CMK (cell line): ENCODE results near the gene TARS3.
A peak's percentile ranks its signal among the peaks of the same experiment; 100 is the strongest.
"Not testable (repeated sequence)": the region's sequence is repeated elsewhere in the genome, so short reads cannot be mapped to it uniquely, and the experiment has no call there.

Experiments
- DNase-seq: peaks from one replicate; pipeline ENCODE4 v3.0.0-alpha.2; 2010; ENCODE audit warnings: low read depth

Gene TARS3

GRCh38 chr15:101654171-101654570, 70.1 kb downstream of the TARS3 start:
- DNase-seq, result no peak

GRCh38 chr15:101652786-101653430, 71.4 kb downstream of the TARS3 start:
- DNase-seq, result no peak

DNA sequence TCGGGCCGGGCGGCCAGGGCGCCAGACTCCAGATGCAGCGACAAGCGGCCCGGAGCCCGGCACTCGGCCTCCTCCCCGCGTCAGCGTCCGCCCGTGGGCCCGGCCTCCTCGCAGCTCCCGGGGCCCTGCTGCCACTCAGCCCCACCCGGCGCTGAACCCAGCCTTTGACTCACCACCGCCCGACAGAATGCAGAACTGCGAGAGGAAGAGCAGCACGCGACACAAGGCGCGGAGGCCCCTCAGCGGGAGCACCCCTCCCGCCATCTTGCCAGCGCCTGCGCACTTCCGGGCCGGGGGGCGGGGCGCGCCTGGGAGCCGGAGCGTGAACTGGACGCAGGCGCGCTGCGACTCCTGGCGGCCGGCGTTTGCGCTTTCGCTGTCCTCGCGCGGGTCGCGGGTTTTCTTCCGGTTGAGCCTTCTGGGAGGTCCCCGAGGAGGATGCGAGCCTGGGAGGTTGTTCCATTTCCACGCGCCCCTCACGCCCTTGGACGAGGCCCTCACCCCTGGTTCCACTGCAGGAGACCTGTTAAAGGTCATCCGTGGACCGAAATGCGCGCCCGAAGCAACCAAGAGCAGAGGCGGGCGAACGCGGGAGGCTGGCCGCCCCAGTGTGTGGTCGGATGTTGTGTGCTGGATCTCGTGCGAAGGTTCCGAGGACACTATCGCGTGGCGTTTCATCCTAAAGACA, 72.0 kb downstream of the TARS3 start, which contains the start of gene TM2D3:
Gene TM2D3, minus strand, starts transcription at position 284 of the 688 bp plus-strand sequence. Its CDS starts 20 bp downstream, at position 264.
- peak; percentile 88 for DNase-seq

GRCh38 chr15:101651554-101652097, 72.6 kb downstream of the TARS3 start:
- no peak for DNase-seq

- no peak for DNase-seq
These were observed 74.1 kb downstream of the TARS3 start for GRCh38 chr15:101650145-101650544.

- no peak for DNase-seq
These were observed 75.9 kb downstream of the TARS3 start for GRCh38 chr15:101648356-101648755.

GRCh38 chr15:101647251-101647650, 77.0 kb downstream of the TARS3 start:
- DNase-seq, result no peak

DNA sequence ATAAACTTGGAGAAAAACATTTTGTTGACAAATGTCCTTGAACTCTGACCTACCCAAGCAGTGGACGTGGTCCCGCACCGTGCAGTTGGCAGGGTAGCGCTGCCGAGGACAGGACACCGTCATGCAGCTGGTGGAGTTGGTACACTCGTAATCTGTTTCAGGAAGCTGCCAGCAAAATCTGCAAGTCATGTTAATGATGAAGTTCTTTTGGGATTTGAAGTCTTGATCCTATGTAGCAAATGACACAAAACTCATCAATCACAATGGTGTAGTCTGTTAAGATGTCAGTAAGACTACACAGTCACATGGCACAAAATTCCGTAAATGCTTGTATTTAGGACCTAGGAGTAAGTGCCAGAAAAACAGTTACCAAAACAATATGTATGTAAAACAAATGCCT, 77.6 kb downstream of the TARS3 start:
- DNase-seq, result no peak

DNA sequence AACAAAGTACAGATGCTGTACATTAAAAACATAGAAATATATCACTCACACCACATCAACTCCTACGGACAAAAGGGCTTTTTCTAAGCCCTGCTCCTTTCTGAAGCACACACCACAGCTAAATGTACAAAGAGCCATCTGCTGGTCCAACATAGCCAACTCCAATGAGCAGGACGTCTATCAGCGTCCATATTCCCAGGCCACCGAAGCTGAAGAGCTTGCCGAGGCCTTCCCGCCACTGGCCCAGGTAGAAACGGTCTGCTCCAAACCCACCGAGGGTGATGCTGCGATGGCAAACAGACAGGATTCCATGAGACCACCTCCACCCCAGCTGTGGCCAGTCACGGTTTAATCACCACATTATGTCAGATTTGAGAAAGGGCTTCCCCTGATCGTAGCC, 81.9 kb downstream of the TARS3 start:
- no peak for DNase-seq

DNA sequence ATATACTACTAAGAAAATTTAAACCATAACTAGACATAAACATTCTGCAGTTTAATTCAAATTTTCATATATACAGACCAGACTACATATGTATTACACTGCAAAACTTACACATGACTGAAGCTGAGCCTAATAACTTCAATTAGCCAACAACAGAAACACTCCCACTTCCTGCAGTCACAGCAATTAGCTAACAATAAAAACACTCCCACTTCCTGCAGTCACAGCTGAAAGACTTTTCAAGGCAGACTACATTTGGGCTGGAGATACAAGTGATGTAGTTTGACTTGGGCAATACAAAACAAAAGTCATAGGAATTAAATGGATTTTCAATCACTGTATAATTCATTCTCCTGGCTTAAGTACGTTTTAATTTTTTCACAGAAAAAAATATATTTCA, 82.4 kb downstream of the TARS3 start:
- no peak for DNase-seq

- peak; percentile 46 for DNase-seq
These were observed 83.0 kb downstream of the TARS3 start for GRCh38 chr15:101641129-101641764.

DNA sequence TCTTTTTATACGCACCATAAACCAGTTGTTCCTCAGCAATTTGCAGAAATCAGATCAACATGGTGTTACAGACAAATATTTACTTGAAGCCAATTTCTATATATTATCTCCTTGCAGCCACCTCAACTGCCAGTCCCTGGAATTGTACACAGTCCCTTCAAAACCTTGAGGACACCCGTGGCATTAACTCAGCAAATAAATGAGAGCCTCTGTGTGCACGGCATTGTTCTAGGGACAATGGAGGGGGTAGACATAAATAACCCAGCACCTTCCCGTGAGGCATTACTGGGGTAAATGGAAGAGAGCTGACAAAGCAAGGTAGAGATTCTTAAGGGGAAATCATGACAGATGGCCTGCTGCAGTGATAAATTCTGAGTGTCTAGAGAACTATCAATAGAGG, 84.6 kb downstream of the TARS3 start:
- DNase-seq, result no peak

DNA sequence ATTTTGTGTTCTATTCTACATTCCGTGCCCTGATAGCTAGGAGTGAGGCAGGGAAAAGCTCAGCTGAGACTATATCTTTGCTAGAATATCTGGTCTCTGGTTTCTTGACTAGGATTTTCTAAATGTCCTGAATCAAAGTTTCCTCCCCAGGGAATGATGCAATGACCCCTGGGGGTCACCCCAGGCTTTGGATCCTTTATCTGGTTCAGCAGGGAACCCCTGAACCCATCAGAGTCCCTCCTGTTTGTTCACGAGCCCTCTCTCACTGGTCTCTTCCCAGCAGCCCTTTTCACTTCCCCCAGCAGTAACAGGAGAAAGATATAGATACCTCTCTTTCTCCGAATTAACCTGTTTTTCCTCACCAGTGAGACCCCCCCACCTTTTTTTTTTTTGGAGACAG, 86.4 kb downstream of the TARS3 start:
- no peak for DNase-seq

GRCh38 chr15:101637516-101637915, 86.8 kb downstream of the TARS3 start:
- no peak for DNase-seq

DNA sequence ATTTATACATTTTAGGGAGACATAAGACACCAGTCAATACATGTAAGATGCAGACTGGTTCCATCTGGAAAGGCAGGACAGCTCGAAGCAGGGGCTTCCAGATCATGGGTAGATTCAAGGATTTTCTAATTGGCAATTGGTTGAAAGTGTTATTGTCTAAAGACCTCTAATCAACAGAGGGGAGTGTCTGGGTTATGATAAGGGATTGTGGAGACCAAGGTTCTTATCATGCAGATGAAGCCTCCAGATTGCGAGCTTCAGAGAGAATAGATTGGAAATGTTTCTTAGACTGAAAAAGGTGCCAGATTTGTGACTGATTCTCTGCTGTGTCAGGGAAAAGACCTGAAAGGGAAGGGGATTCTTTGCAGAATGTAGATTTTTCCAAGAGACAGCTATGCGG, 87.2 kb downstream of the TARS3 start:
- no peak for DNase-seq

DNA sequence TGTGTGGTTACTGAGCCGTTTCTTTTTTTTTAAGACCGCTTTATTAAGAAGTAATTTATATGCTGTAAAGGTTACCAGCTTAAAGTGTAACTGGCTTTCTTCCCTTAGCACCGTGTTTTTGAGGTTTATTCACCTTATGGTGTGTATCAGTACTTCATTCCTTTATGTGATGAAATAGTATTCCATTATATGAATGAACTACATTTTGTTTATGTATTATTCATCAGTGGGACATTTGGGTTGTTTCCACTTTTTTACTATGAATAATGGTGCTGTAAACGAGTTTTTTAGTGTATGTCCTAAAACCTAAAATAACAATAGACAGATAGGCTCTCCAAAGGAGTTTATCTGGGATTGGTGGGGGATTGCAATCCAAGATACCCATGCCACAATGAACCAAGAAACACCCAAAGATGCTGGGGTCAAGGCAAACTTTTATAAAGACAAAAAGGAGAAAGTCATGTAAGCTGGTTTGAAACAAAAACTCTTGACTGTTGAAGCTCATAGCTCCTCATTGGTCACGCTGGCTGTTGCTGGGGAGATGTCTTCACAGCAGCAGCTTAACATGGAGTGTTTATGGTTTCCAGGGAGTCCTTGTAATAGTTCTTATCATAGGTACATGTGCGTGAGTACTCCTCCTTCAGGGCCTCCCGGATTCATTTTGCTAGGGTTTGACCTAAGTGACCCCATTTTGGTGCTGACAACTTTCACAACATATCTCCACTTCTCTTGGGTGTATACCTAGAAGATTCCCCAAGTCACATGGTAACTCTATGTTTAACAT, 88.1 kb downstream of the TARS3 start:
- no peak for DNase-seq

DNA sequence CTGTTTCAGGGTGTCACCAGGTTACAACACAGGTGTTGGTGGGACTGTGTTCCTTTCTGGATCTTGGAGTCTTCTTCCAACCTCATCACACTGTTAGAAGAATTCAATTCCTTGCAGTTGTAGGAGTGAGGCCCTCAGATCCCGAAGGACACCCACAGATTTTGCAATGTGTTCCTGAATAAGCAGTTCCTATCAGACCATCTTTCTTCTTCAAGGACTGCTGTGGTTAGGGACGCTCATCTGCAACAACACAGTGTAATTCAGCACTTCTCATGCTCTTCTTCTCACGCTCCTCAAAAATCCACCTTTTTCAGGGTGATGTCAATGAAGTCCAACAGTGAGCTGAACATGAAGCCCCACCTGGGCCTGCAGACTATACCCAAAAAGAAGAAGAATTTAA, 90.9 kb downstream of the TARS3 start:
- no peak for DNase-seq

DNA sequence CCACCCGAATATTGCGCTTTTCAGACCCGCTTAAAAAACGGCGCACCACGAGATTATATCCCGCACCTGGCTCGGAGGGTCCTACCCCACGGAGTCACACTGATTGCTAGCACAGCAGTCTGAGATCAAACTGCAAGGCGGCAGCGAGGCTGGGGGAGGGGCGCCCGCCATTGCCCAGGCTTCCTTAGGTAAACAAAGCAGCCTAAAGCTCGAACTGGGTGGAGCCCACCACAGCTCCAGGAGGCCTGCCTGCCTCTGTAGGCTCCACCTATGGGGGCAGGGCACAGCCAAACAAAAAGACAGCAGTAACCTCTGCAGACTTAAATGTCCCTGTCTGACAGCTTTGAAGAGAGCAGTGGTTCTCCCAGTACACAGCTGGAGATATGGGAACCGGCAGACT, 97.5 kb downstream of the TARS3 start:
- not testable (repeated sequence) for DNase-seq

GRCh38 chr15:101625980-101626379, 98.3 kb downstream of the TARS3 start:
- no peak for DNase-seq

DNA sequence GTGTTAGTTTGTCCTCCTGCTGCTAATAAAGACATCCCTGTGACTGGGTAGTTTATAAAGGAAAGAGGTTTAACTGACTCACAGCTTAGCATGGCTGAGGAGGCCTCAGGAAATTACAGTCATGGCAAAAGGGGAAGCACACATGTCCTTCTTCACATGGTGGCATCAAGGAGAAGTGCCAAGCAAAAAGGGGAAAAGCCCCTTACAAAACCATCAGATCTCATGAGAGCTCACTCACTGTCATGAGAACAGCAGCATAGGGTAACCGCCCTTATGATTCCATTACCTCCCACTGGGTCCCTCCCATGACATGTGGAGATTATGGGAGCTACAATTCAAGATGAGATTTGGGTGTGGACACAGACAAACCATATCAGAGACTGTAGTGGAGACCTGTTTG, 99.1 kb downstream of the TARS3 start:
- no peak for DNase-seq

GRCh38 chr15:101623367-101624304, 100.6 kb downstream of the TARS3 start:
- DNase-seq, result no peak
